H1 (cell line): ENCODE measurements around the gene DENND1A.

ENCODE experiments used
- ASH2L ChIP-seq: fragments of 200-600, 300-600 bp; sonication (generic); IDR thresholded peaks from one replicate; pipeline ENCODE4 v1.7.1; 2017; ENCODE audit warnings: low read length
- CBX5 ChIP-seq: fragments of 300-800, 300-1000 bp; sonication (generic); IDR thresholded peaks from 2 replicates; pipeline ENCODE4 v1.7.1; 2016; ENCODE audit warnings: antibody characterized with exemption, low read length, low read depth
- CHD1 ChIP-seq: IDR thresholded peaks from 2 replicates; pipeline ENCODE4 v1.6.1; 2012; ENCODE audit warnings: low read depth, low read length, improper control_type of control experiment
- EP300 ChIP-seq, 2 experiments: IDR thresholded peaks; 1 replicate in 1 of 2; 2 replicates in 1 of 2; pipeline ENCODE4 v1.6.1; 2011 to 2012; ENCODE audit warnings: low read depth in 2 of 2, low read length in 2 of 2, mild to moderate bottlenecking in 2 of 2, borderline replicate concordance in 1 of 2, inconsistent platforms in 1 of 2, moderate library complexity in 1 of 2
- EZH2 ChIP-seq: fragments of 200-600 bp; sonication (generic); IDR thresholded peaks from 2 replicates; pipeline ENCODE4 v1.7.1; 2012; ENCODE audit warnings: low read depth, mild to moderate bottlenecking, moderate library complexity, low read length, inconsistent platforms; ENCODE audit not compliant: severe bottlenecking
- GABPA ChIP-seq: IDR thresholded peaks from 2 replicates; pipeline ENCODE4 v1.6.1; 2011; ENCODE audit warnings: mild to moderate bottlenecking, low read length, moderate library complexity, borderline replicate concordance; ENCODE audit not compliant: insufficient read depth
- KDM5A ChIP-seq: fragments of 200-600 bp; IDR thresholded peaks from 2 replicates; pipeline ENCODE4 v1.7.1; 2012; ENCODE audit warnings: mild to moderate bottlenecking, low read length, inconsistent platforms, mixed read lengths
- PHF8 ChIP-seq: fragments of 200-600 bp; sonication (generic); conservative IDR thresholded peaks from 2 replicates; pipeline ENCODE4 v1.7.1; 2012; ENCODE audit warnings: low read depth, mild to moderate bottlenecking, inconsistent platforms, low read length, moderate library complexity
- POLR2AphosphoS5 ChIP-seq: IDR thresholded peaks from 2 replicates; pipeline ENCODE4 v1.6.1; 2011; ENCODE audit warnings: low read depth, low read length
- RFX5 ChIP-seq: IDR thresholded peaks from 2 replicates; pipeline ENCODE4 v1.6.1; 2011; ENCODE audit warnings: low read depth, low read length, improper control_type of control experiment, borderline replicate concordance
- SP1 ChIP-seq: IDR thresholded peaks from 2 replicates; pipeline ENCODE4 v1.6.1; 2011; ENCODE audit warnings: low read depth, low read length
- ZNF274 ChIP-seq: IDR thresholded peaks from 2 replicates; pipeline ENCODE4 v1.7.0; 2012; ENCODE audit warnings: low read length, borderline replicate concordance; ENCODE audit errors: extremely low read depth
- TF ChIP-seq, protein P1 (sequence below), 3 experiments: IDR thresholded peaks; 1 replicate in 2 of 3; 2 replicates in 1 of 3; pipeline versions ENCODE4 v1.5.1 to v1.6.1; 2011; ENCODE audit warnings: low read length in 3 of 3, mild to moderate bottlenecking in 3 of 3, inconsistent platforms in 2 of 3, low read depth in 1 of 3, moderate library complexity in 1 of 3; ENCODE audit not compliant: insufficient read depth in 1 of 3; ENCODE audit errors: control extremely low read depth in 1 of 3

DNA sequence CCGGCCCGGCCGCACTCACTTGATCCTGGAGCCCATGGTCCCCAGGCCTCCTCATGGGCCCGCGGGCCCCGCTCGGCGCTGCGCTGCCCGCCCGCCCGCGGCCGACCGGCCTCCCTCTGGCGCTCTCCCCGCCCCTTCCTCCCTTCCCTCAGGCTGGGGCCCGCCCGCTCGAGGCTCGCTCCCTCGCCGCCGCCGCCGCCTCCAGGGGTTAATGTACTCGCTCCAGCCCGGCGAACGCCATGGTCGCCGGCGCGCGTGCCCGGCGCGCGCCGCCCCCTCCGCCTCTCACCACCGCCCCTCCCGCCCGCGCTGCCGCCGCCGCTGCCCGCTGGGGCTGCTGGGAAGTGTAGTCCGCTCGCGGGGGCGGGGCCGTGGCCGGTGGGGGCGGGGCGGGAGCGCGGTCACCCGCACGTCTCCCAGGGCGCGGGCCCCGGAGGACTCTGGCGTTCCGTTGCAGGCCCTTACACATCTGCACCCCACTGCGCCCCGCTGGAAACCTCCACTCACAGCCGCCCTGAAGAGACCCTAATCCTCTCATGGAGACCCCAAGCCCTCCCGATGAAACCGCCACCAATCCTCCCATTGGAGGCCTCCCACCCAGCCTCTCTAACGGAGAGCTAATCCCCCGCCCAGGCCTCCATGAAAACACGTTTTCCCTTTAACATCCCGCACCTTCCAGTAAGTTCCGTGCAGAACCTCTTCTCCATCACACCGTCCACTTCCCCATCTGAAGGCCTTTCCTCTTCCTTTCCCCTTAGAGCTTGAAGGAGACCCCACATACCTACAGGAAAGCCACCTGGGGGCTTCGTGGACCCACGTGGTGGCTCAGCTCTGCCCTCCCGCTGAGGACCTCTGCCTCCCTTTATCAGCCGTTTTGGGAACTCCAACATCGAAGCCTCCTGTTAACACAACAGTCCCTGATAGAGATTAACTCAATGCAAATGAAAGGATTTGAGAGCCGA lies at the start of gene DENND1A:
- no peak for TF ChIP-seq CBX5
- TF ChIP-seq, protein P1, sequence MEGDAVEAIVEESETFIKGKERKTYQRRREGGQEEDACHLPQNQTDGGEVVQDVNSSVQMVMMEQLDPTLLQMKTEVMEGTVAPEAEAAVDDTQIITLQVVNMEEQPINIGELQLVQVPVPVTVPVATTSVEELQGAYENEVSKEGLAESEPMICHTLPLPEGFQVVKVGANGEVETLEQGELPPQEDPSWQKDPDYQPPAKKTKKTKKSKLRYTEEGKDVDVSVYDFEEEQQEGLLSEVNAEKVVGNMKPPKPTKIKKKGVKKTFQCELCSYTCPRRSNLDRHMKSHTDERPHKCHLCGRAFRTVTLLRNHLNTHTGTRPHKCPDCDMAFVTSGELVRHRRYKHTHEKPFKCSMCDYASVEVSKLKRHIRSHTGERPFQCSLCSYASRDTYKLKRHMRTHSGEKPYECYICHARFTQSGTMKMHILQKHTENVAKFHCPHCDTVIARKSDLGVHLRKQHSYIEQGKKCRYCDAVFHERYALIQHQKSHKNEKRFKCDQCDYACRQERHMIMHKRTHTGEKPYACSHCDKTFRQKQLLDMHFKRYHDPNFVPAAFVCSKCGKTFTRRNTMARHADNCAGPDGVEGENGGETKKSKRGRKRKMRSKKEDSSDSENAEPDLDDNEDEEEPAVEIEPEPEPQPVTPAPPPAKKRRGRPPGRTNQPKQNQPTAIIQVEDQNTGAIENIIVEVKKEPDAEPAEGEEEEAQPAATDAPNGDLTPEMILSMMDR (IDR thresholded peaks at IDR 0.05; ENCODE audit: control extremely low read depth in 1 of 3, insufficient read depth in 1 of 3, low read depth in 1 of 3, low read length in 3 of 3): no peak
- 0 out of 2 replicates have a peak, but pooled peaks have one; percentile 9 for TF ChIP-seq SP1
- no peak for TF ChIP-seq ZNF274
- TF ChIP-seq EZH2: no peak
- TF ChIP-seq CHD1: no peak
- no peak for TF ChIP-seq KDM5A
- no peak for TF ChIP-seq EP300 (IDR thresholded peaks at IDR 0.05; ENCODE audit: borderline replicate concordance in 1 of 2, low read depth in 2 of 2, low read length in 2 of 2)
- peak; percentile 74 for TF ChIP-seq PHF8
- TF ChIP-seq RFX5: no peak
- no peak for TF ChIP-seq POLR2AphosphoS5
- TF ChIP-seq GABPA: no peak
- peak; percentile 39 for TF ChIP-seq ASH2L
